Right lobe of liver (tissue), 4 donors: Measurements from ENCODE around the gene WDR47.

Source experiments
- CTCF ChIP-seq, 4 donors: fragments of 200-600 bp in 3 of 4; fragments of 450-650 bp in 1 of 4; IDR thresholded peaks; one replicate each; pipeline versions ENCODE4 v1.5.1 to v1.8.0; 2016 to 2022; ENCODE audit warnings: antibody characterized with exemption in 4 of 4, mild to moderate bottlenecking in 2 of 4
- POLR2A ChIP-seq: fragments of 450-650 bp; IDR thresholded peaks from one replicate; pipeline ENCODE4 v1.6.1; 2017; ENCODE audit warnings: antibody characterized with exemption, mild to moderate bottlenecking
- donor health status: DM: no; HTN: no; CAD: no.
- donor health status: DM: no; HTN: no; CAD: no.
- donor health status: DM: no; HTN: yes; CAD: no.

DNA sequence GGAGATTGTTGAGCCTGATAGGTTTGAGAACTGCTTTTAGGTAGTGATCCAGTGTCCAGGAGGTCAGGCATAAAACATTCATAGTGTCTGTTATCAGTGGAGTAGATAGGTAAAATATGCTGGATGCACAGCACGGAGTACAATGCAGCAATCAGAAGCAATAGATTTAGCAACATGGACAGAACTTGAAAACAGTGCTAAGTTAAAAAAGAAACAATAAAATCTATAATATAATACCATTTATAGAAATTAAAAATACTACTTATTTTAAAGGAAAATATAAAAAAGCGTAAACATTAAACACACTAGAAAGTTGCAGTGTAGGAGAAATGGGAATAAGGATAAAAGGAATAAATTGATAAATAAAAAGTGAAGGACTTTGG, 37.3 kb upstream of the WDR47 start:
- no peak for TF ChIP-seq POLR2A
- no peak for TF ChIP-seq CTCF (IDR thresholded peaks at IDR 0.05)
